ENCODE measurements around the gene TDRD10.

TDRD10 gene

GRCh38 chr1:154488922-154489321 is 13.1 kb upstream of the TDRD10 start:
- Histone ChIP-seq H3K4me2 (ENCODE audit: low read depth, low read length) (no peak overlapping the region), H3K36me3 (replicated peaks; ENCODE audit: insufficient read depth, low read length) (no peaks in the 10 kb centered on the region), H3K27me3 (replicated peaks; ENCODE audit: insufficient read depth, low read length) (no peaks in the 10 kb centered on the region), H3K27ac (ENCODE audit: low read length) (no peak overlapping the region), H3K4me3 (ENCODE audit: low read length) (no peak overlapping the region), H3F3A (ENCODE audit: insufficient read depth, low read length) (no peaks in the 10 kb centered on the region), H2AFZ (ENCODE audit: low read length) (no peak overlapping the region), H3K9me3 (replicated peaks; ENCODE audit: insufficient read depth, low read length) (no peaks in the 10 kb centered on the region), H4K20me1 (ENCODE audit: insufficient read depth, low read length) (no peaks in the 10 kb centered on the region), H3K4me1 (ENCODE audit: low read length) (peaks cover 10% of the 10 kb centered on the region; the same call in 1 of the 2 replicates), H3K9ac (ENCODE audit: low read length) (no peak overlapping the region), H3K9me2 (replicated peaks; ENCODE audit: insufficient read depth, low read length) (no peaks in the 10 kb centered on the region), H3K79me2 (ENCODE audit: low read length) (no peaks in the 10 kb centered on the region)
- TF ChIP-seq CTCF (IDR thresholded peaks at IDR 0.05; ENCODE audit: low read length) (no peak), EZH2phosphoT487 (IDR thresholded peaks at IDR 0.05; ENCODE audit: low read length) (no peak), EZH2 (optimal IDR thresholded peaks at IDR 0.05; ENCODE audit: low read depth, low read length) (no peak)
- DNase-seq = no peak

- TF ChIP-seq EZH2phosphoT487 (IDR thresholded peaks at IDR 0.05; ENCODE audit: low read length) = no peak
- no peak for TF ChIP-seq CTCF (IDR thresholded peaks at IDR 0.05; ENCODE audit: low read length)
- Histone ChIP-seq H3K4me1 (ENCODE audit: low read length) (peaks cover 10% of the 10 kb centered on the region; the same call in 1 of the 2 replicates), H3K4me2 (ENCODE audit: low read depth, low read length) (no peak overlapping the region), H3K9me2 (replicated peaks; ENCODE audit: insufficient read depth, low read length) (no peaks in the 10 kb centered on the region), H2AFZ (ENCODE audit: low read length) (no peak overlapping the region), H3K4me3 (ENCODE audit: low read length) (no peak overlapping the region), H3K9ac (ENCODE audit: low read length) (no peak overlapping the region), H3K27me3 (replicated peaks; ENCODE audit: insufficient read depth, low read length) (no peaks in the 10 kb centered on the region), H3K36me3 (replicated peaks; ENCODE audit: insufficient read depth, low read length) (no peaks in the 10 kb centered on the region), H3F3A (ENCODE audit: insufficient read depth, low read length) (no peaks in the 10 kb centered on the region), H4K20me1 (ENCODE audit: insufficient read depth, low read length) (no peaks in the 10 kb centered on the region), H3K9me3 (replicated peaks; ENCODE audit: insufficient read depth, low read length) (no peaks in the 10 kb centered on the region), H3K79me2 (ENCODE audit: low read length) (no peaks in the 10 kb centered on the region), H3K27ac (ENCODE audit: low read length) (no peak overlapping the region)
- DNase-seq = no peak
These were observed 12.2 kb upstream of the TDRD10 start for GRCh38 chr1:154489695-154490274.

GRCh38 chr1:154490317-154490716 is 11.7 kb upstream of the TDRD10 start:
- no peak overlapping the region for H3K4me3 ChIP-seq (ENCODE audit: low read length)
- H3K9ac ChIP-seq (ENCODE audit: low read length) = no peak overlapping the region
- H3K9me3 ChIP-seq (replicated peaks; ENCODE audit: insufficient read depth, low read length) = no peaks in the 10 kb centered on the region
- H3K27ac ChIP-seq (ENCODE audit: low read length) = no peak overlapping the region
- H4K20me1 ChIP-seq (ENCODE audit: insufficient read depth, low read length) = no peaks in the 10 kb centered on the region
- no peaks in the 10 kb centered on the region for H3K9me2 ChIP-seq (replicated peaks; ENCODE audit: insufficient read depth, low read length)
- DNase-seq = no peak
- TF ChIP-seq CTCF (IDR thresholded peaks at IDR 0.05; ENCODE audit: low read length) (no peak), EZH2 (optimal IDR thresholded peaks at IDR 0.05; ENCODE audit: low read depth, low read length) (no peak), EZH2phosphoT487 (IDR thresholded peaks at IDR 0.05; ENCODE audit: low read length) (no peak)
- no peaks in the 10 kb centered on the region for H3K27me3 ChIP-seq (replicated peaks; ENCODE audit: insufficient read depth, low read length)
- H3K36me3 ChIP-seq (replicated peaks; ENCODE audit: insufficient read depth, low read length) = no peaks in the 10 kb centered on the region
- no peak overlapping the region for H3K4me2 ChIP-seq (ENCODE audit: low read depth, low read length)
- no peak overlapping the region for H2AFZ ChIP-seq (ENCODE audit: low read length)
- peaks cover 10% of the 10 kb centered on the region; the same call in 1 of the 2 replicates for H3K4me1 ChIP-seq (ENCODE audit: low read length)
- H3K79me2 ChIP-seq (ENCODE audit: low read length) = no peaks in the 10 kb centered on the region
- H3F3A ChIP-seq (ENCODE audit: insufficient read depth, low read length) = no peaks in the 10 kb centered on the region

Data from MM.1S (cell line).